HepG2 (cell line): Measurements from ENCODE around the gene JAKMIP2. TPM values are rescaled to one million over a fixed set of nuclear protein-coding genes. Genes with fewer than 3 reads are reported as not detected.

Experiments
- ATAC-seq: fragments of 200-7000 bp; cut with Tn5 transposase; 3 replicates; pipeline ENCODE4 v1.9.1; 2020; ENCODE audit warnings: mild to moderate bottlenecking, moderate library complexity
- BruUV-seq: library from RNA; stranded (reverse); fragments of 400-500 nt; replicated peaks from 2 replicates; lab custom pipeline; 2021; lab: Mats Ljungman, UMichigan
- CTCF ChIA-PET: fragments of 300-600 bp; formaldehyde crosslinking; extraction: SDS; loops from one replicate; lab custom pipeline; 2021; ENCODE audit warnings: low total read pairs, inconsistent platforms, low intra/inter-chr PET ratio; lab: Yijun Ruan, JAX
- POLR2A ChIA-PET: fragments of 350-600 bp; sonication (Branson Sonifier 250); formaldehyde crosslinking; loops from one replicate; lab custom pipeline; 2020; ENCODE audit warnings: antibody characterized with exemption, inconsistent platforms; lab: Yijun Ruan, JAX
- DNase-seq: peaks from one replicate; pipeline ENCODE4 v3.0.0-alpha.2; 2015; ENCODE audit warnings: low spot score
- FAIRE-seq: peaks from 3 replicates; lab custom pipeline; 2011; peaks lifted over from hg19 to GRCh38; lab: Jason Lieb, UNC
- H2AFZ ChIP-seq: one replicate; pipeline ENCODE4 v1.6.1; 2011; ENCODE audit warnings: low read length, inconsistent platforms
- H3K27ac ChIP-seq: fragments of 300-600 bp; 3 replicates; pipeline ENCODE4 v1.8.0; 2011; ENCODE audit warnings: mixed run types, mild to moderate bottlenecking, mixed read lengths, low read length, inconsistent platforms; ENCODE audit not compliant: insufficient read depth; ENCODE audit errors: extremely low read length
- H3K27me3 ChIP-seq, 2 experiments: fragments of 200-600 bp in 1 of 2; 2 replicates in 1 of 2; 3 replicates in 1 of 2; pipeline versions ENCODE4 v1.6.0 to v1.8.0; 2011; ENCODE audit warnings: low read length in 2 of 2, mild to moderate bottlenecking in 2 of 2, moderate library complexity in 2 of 2, inconsistent platforms in 1 of 2; ENCODE audit not compliant: insufficient read depth in 2 of 2, control insufficient read depth in 1 of 2
- H3K36me3 ChIP-seq, 2 experiments: fragments of 200-600 bp in 1 of 2; replicated peaks in 1 of 2; 2 replicates in 1 of 2; 3 replicates in 1 of 2; pipeline versions ENCODE4 v1.5.1 to v1.8.0; 2011; ENCODE audit warnings: low read length in 2 of 2, inconsistent platforms in 1 of 2; ENCODE audit not compliant: insufficient read depth in 2 of 2, control insufficient read depth in 1 of 2
- H3K4me1 ChIP-seq: 2 replicates; pipeline ENCODE4 v1.5.1; 2012; ENCODE audit warnings: low read length, inconsistent platforms; ENCODE audit not compliant: insufficient read depth
- H3K4me2 ChIP-seq: 2 replicates; pipeline ENCODE4 v1.6.0; 2011; ENCODE audit warnings: low read depth, low read length, inconsistent platforms
- H3K4me3 ChIP-seq, 3 experiments: fragments of 200-600 bp in 1 of 3; sonication (generic), shearing (Covaris generic) in 1 of 3; replicated peaks in 1 of 3; 2 replicates each; pipeline ENCODE4 v1.5.1; 2011 to 2016; ENCODE audit warnings: low read length in 3 of 3, inconsistent platforms in 2 of 3, low read depth in 2 of 3, mild to moderate bottlenecking in 2 of 3, control low read depth in 1 of 3, mixed read lengths in 1 of 3; ENCODE audit not compliant: insufficient read depth in 1 of 3
- H3K79me2 ChIP-seq: one replicate; pipeline ENCODE4 v1.6.1; 2011; ENCODE audit warnings: low read length, inconsistent platforms; ENCODE audit not compliant: insufficient read depth
- H3K9ac ChIP-seq: 2 replicates; pipeline ENCODE4 v1.6.0; 2011; ENCODE audit warnings: mild to moderate bottlenecking, low read depth, low read length, inconsistent platforms; ENCODE audit not compliant: insufficient read depth
- H3K9me3 ChIP-seq: 2 replicates; pipeline ENCODE4 v1.5.1; 2012; ENCODE audit warnings: mild to moderate bottlenecking, low read length
- H4K20me1 ChIP-seq: 2 replicates; pipeline ENCODE4 v1.6.0; 2011; ENCODE audit warnings: inconsistent platforms, mild to moderate bottlenecking, low read length, moderate library complexity; ENCODE audit not compliant: insufficient read depth
- CTCF ChIP-seq: sonication (generic); formaldehyde crosslinking; IDR thresholded peaks from 2 replicates; pipeline ENCODE4 v1.5.0; 2020; ENCODE audit warnings: mild to moderate bottlenecking, missing genetic modification reagents, moderate library complexity
- DNMT1 ChIP-seq: sonication (generic); formaldehyde crosslinking; IDR thresholded peaks from 2 replicates; pipeline ENCODE4 v1.5.1; 2020; ENCODE audit warnings: mild to moderate bottlenecking, missing genetic modification reagents
- DR1 ChIP-seq: sonication (generic); formaldehyde crosslinking; IDR thresholded peaks from 2 replicates; pipeline ENCODE4 v1.8.0; 2021; ENCODE audit warnings: mild to moderate bottlenecking, missing genetic modification reagents, inconsistent platforms
- HIVEP1 ChIP-seq: sonication (generic); formaldehyde crosslinking; IDR thresholded peaks from 2 replicates; pipeline ENCODE4 v1.4.0; 2020; ENCODE audit warnings: mild to moderate bottlenecking, missing genetic modification reagents
- IRF1 ChIP-seq: sonication (generic); formaldehyde crosslinking; IDR thresholded peaks from 2 replicates; pipeline ENCODE4 v1.4.0; 2020; ENCODE audit warnings: low read depth, mild to moderate bottlenecking, missing genetic modification reagents
- RELA ChIP-seq: sonication (generic); formaldehyde crosslinking; IDR thresholded peaks from 2 replicates; pipeline ENCODE4 v1.4.0; 2020; ENCODE audit warnings: missing genetic modification reagents
- SPEN ChIP-seq: sonication (generic); formaldehyde crosslinking; IDR thresholded peaks from 2 replicates; pipeline ENCODE4 v1.5.1; 2020; ENCODE audit warnings: low read depth, mild to moderate bottlenecking, missing genetic modification reagents
- ZFP37 ChIP-seq: sonication (generic); formaldehyde crosslinking; IDR thresholded peaks from 2 replicates; pipeline ENCODE4 v1.4.0; 2020; ENCODE audit warnings: missing genetic modification reagents, borderline replicate concordance
- WGBS: methylation state at CpG from one replicate; pipeline ENCODE4 v1.1.6; 2017; ENCODE audit warnings: low lambda C conversion rate; 5-methylcytosine and 5-hydroxymethylcytosine counted together
- in situ Hi-C: cut with HindIII; loops from 2 replicates; pipeline ENCODE4 v1.10.0; 2017; ENCODE audit warnings: low pct_unique_long_range_greater_than_20kb; ENCODE audit not compliant: extremely low pct_ligation_motif_present
- intact Hi-C: fragments of 100-400 bp; cut with micrococcal nuclease; formaldehyde crosslinking; loops from one replicate; pipeline ENCODE4 v1.10.0; 2022; ENCODE audit not compliant: unreplicated experiment
- polyA plus RNA-seq, 8 experiments: library from polyadenylated mRNA; depleted of rRNA in 3 of 8; stranded (reverse) in 7 of 8; unstranded in 1 of 8; fragments of >200 nt; fragmentation: Illumina TruSeq in 4 of 8; extraction: Trizol in 4 of 8; gene quantifications; 2 replicates each; pipeline versions ENCODE4 v1.2.1 to v1.2.3, GENCODE V29; 2011 to 2016; ENCODE audit warnings: low read depth in 4 of 8, missing spikeins in 1 of 8, mixed read lengths in 1 of 8; ENCODE audit not compliant: insufficient read depth in 1 of 8
- total RNA-seq, 5 experiments: library from RNA; depleted of rRNA; stranded (reverse); fragments of >200 nt; fragmentation: Illumina TruSeq; extraction: Trizol; gene quantifications; 2 replicates each; pipeline ENCODE4 v1.2.3, GENCODE V29; 2016; ENCODE audit warnings: low read depth in 1 of 5

Gene JAKMIP2
- total and polyA plus RNA-seq, 2 of the 13 experiments (the other 11 are each of a cell fraction or from before 2014, with no cell fraction given): 0.04 to 2.1 TPM

GRCh38 chr5:147563466-147564123 lies 218.9 kb downstream of the JAKMIP2 start:
- in situ Hi-C loops (no loop called here), intact Hi-C loops (no loop called here)
- WGBS: 0% methylated on average over 1 of the region's 1 CpG
- Histone ChIP-seq H3K4me3 (no peak overlapping the region), H2AFZ (no peak overlapping the region), H3K4me1 (no peaks in the 10 kb centered on the region), H4K20me1 (no peaks in the 10 kb centered on the region), H3K27ac (no peak overlapping the region), H3K36me3 (no peaks in the 10 kb centered on the region), H3K4me2 (no peak overlapping the region), H3K27me3 (no peaks in the 10 kb centered on the region; a peak in 1 of 5 replicates), H3K9ac (no peak overlapping the region), H3K79me2 (no peaks in the 10 kb centered on the region), H3K9me3 (no peaks in the 10 kb centered on the region)
- TF ChIP-seq DNMT1: no peak
- TF ChIP-seq SPEN (CRISPR knock-in tag): no peak
- TF ChIP-seq IRF1 (CRISPR knock-in tag): no peak
- TF ChIP-seq HIVEP1: no peak
- TF ChIP-seq CTCF (CRISPR knock-in tag): no peak
- TF ChIP-seq RELA (CRISPR knock-in tag): no peak
- no peak for TF ChIP-seq ZFP37 (CRISPR knock-in tag)
- no peak for TF ChIP-seq DR1 (CRISPR knock-in tag)
- FAIRE-seq: no peak
- no TSS peak for BruUV-seq
- ChIA-PET CTCF (no interaction called here), POLR2A (no interaction called here)
- no peak for ATAC-seq
- no peak for DNase-seq
